ENCODE measurements around the gene CCDC6. TPM values are rescaled to one million over a fixed set of nuclear protein-coding genes. Genes with fewer than 3 reads are reported as not detected.

Gene CCDC6
- total and polyA plus RNA-seq, 9 of the 15 experiments (the other 6 are each of a cell fraction or from before 2014, with no cell fraction given) = 10.4 to 41.0 (median 20.9) TPM

- TF ChIP-seq MGA (IDR thresholded peaks at IDR 0.05) = peak; percentile 85
- 0 out of 2 replicates have a peak, but pooled peaks have one; percentile 24 for TF ChIP-seq MEF2D (tag; conservative IDR thresholded peaks at IDR 0.05; ENCODE audit: low read depth)
- TF ChIP-seq ZNF592 (IDR thresholded peaks at IDR 0.05) = peak; percentile 79
- TF ChIP-seq THAP12 (CRISPR knock-in tag; IDR thresholded peaks at IDR 0.05) = no peak
- TF ChIP-seq POLR2AphosphoS5 (IDR thresholded peaks at IDR 0.05; ENCODE audit: control insufficient read depth, insufficient read depth, low read depth, low read length) = peak; percentile 33; the same call in 1 of the 2 replicates
- peak; percentile 43; the same call in 1 of the 2 replicates for TF ChIP-seq EP300 (IDR thresholded peaks at IDR 0.05; ENCODE audit: low read length)
- TF ChIP-seq MECOM (CRISPR knock-in tag; IDR thresholded peaks at IDR 0.05) = peak; percentile 48; the same call in 1 of the 2 replicates
- no peak for TF ChIP-seq HMGN3 (IDR thresholded peaks at IDR 0.05; ENCODE audit: borderline replicate concordance, extremely low read depth, insufficient read length, low read depth, low read length)
- 0 out of 2 replicates have a peak, but pooled peaks have one; percentile 48 for TF ChIP-seq HDAC2 (IDR thresholded peaks at IDR 0.05)
Measured at GRCh38 chr10:59880971-59881510, 25.3 kb downstream of the CCDC6 start (continued).
